ENCODE data around the gene APOM. TPM values are rescaled to one million over a fixed set of nuclear protein-coding genes. Genes with fewer than 3 reads are reported as not detected.

APOM gene
- polyA plus RNA-seq, 4 donors: 10.1 to 106 (median 83.8) TPM

GRCh38 chr6:31676322-31676903 lies 20.7 kb downstream of the APOM start:
- DNase-seq (ENCODE audit: low read depth in 4 of 4, low spot score in 3 of 4): no peak

GRCh38 chr6:31676904-31677303 lies 21.2 kb downstream of the APOM start:
- DNase-seq (ENCODE audit: low read depth in 4 of 4, low spot score in 3 of 4): no peak

DNA sequence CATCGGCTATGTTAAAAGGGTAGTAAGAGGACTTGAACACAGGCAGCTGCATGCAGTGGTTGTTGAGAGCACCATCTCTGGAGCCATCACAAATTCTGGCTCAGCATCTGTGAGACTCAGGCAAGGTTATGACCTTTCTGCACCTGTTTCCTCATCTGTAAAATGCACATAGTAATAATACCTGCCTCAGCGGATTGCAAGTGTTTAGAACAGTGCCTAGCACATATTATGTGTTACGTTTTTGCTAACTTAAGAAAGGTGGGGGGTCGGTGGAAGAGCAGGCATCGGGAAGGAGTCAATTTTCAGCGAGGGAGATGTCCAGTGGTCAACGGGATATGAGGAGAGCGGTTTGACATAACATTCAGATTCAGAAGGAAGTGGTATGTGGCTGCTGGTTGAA lies 22.3 kb downstream of the APOM start:
- DNase-seq (ENCODE audit: low read depth in 4 of 4, low spot score in 3 of 4): no peak

DNA sequence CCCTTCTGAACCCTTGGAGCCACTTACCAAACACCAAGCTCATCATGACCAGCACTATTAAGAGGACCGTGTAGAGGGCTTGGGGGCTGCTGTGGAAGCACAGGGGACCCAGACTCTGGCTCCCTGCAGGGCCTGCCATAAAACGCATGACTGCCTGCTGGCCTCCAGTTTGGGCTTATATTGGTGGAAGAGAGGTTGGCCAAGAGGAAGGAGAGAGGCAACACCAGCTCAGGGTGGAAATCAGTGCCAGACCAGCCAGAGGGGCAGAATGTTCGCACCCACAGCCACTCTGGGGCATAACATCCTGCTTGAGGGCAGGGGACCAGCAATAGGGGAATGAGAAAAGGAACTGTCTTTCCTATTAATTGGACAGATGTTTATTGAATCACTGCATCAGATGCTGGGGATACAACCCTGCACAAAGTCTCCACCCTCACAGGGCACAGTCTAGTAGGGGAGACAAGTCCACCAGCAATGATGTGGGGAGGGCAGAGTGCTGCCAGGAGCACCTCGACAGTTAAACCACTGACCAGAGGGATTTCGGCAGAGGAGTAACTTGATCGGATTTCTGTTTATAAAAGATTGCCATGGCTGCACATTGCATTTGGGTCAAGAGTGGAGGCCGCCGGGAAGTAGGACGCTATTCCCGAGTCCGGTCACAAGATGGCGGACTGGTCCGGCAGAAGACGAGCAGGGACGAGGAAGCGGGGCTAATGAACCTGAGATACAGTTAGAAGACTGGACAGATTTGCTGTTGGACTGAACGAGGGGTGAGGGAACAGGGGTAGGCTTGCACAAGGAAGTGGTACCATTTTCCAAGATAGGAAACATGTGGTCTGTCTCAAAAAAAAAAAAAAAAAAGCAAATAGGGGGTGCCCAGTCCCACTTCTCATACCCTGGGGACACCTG lies 24.8 kb downstream of the APOM start, which contains the start of gene LY6G5C:
LY6G5C (minus strand) TSS at position 842 of the 909 bp plus-strand sequence; CDS start at position 148, 694 bp downstream.
- peak in 2 of 4 donors; percentile 70 to 80 for DNase-seq (ENCODE audit: low read depth in 4 of 4, low spot score in 3 of 4)

DNA sequence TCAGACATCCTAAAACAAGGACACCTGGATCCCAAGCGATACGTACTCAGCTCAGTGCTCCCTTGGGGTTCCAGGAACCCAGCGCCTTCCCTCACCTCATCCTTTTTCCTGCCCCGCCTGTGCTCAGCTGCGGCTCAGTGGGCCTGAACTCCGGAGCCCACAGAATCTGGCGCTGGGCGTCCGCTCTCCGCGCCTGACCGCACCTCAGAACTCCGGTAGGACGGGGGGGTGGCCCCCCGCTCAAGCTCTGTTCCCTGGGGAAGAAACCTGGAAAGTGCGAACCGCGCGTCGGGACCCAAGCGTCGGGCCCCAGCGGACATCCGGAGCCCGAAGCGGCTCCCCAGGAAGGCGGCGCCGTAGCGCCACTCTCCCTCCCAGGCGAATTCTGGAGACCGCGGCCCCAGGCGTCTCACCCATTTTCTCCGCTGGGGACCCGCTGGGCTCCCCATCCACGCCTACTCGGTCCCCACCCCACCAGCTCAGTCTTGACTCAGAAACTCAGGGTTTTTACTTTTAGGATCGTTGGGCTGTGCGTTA lies 25.5 kb downstream of the APOM start:
- DNase-seq (ENCODE audit: low read depth in 4 of 4, low spot score in 3 of 4): no peak

DNA sequence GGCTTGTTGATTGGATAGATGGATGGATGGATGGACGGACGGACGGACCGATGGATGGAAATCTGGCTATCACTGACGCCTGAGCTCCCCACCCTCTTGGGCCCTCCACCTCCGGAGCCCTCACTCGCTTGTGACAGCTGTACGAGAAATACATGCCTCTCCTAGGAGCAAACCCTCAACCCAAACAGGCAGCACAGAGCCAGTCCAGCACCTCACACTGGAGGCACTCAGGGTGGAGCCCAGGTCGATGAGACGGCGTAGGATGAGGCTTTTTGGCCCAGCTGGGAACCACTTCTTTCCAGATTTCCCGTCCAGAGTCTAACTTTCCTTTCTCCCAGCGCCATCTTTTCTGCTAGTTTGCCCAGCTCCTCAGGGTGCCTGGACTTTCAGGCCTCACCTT lies 27.9 kb downstream of the APOM start:
- no peak for DNase-seq (ENCODE audit: low read depth in 4 of 4, low spot score in 3 of 4)

- no peak for DNase-seq (ENCODE audit: low read depth in 4 of 4, low spot score in 3 of 4)
These were observed 30.8 kb downstream of the APOM start for GRCh38 chr6:31686483-31686882.

GRCh38 chr6:31687321-31687720 lies 31.6 kb downstream of the APOM start:
- no peak for DNase-seq (ENCODE audit: low read depth in 4 of 4, low spot score in 3 of 4)

GRCh38 chr6:31687860-31688693 lies 32.4 kb downstream of the APOM start:
- DNase-seq (ENCODE audit: low read depth in 4 of 4, low spot score in 3 of 4): no peak

- no peak for DNase-seq (ENCODE audit: low read depth in 4 of 4, low spot score in 3 of 4)
These were observed 33.8 kb downstream of the APOM start for GRCh38 chr6:31689249-31690110.

GRCh38 chr6:31690231-31691077 lies 34.8 kb downstream of the APOM start:
- DNase-seq (ENCODE audit: low read depth in 4 of 4, low spot score in 3 of 4): no peak

GRCh38 chr6:31691078-31691463 lies 35.4 kb downstream of the APOM start:
- DNase-seq (ENCODE audit: low read depth in 4 of 4, low spot score in 3 of 4): no peak

DNA sequence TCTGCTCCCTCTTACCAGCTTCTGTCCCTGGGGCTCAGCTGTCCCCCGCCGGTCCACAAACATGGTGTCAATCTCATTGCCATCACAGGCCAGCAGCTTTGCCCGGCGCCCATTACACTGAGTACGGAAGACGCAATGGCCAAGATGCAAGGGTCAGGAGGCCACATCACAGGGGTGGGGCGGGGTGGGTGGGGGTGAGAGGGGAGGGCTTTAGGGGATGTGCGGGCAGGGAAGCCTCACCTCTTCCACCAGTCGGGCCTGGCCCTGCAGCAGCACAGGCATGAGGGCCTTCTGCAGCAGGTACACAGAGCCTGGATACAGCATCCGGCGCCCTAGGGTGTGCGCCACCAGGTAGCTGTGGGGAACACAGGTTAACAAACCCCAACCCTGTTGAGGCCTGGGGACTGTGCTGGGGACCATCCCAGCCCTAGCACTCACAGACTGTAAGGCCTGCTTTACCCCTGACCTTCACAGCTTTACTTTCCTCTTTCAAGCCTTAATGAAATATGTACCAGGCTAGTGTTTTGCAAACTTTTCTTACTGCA lies 35.9 kb downstream of the APOM start:
- no peak for DNase-seq (ENCODE audit: low read depth in 4 of 4, low spot score in 3 of 4)

DNA sequence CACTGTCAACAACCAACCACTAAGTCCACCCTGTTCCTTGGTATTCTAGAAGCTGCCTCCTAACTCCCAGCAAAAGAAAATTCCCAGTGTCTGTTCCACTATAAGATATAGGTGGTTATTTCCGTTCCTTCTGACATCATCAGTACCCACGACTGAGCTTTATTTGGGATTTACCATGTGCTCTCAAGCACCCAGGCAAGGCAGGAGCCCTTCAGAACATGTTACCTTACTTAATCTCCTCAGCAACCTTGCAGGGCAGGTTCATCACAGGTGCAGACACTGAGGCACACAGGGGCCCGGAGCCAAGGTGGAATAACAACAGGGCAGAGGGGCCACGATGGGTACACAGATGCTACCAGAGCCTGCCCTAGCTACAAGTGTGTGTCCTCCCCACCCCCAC lies 36.7 kb downstream of the APOM start:
- DNase-seq (ENCODE audit: low read depth in 4 of 4, low spot score in 3 of 4): no peak

DNA sequence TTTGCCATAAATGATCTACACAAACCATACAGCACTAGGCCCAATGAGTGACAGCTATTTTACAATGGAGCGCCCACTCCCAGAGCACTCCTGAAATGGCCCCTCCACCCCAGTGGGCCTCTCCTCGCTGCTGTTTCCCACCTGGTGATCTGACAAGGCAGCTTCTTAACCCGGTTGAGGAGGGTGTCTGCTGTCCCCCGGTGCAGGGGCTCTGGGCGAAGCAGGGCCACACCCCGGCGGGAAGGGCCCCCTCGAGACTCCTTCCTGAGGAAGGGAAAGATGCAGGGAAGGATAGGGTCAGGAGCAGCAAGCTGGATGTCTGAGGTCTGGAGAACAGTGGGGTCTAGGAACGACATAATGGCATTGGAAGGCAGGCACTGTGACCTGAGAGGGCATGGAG lies 37.2 kb downstream of the APOM start:
- DNase-seq (ENCODE audit: low read depth in 4 of 4, low spot score in 3 of 4): no peak

DNA sequence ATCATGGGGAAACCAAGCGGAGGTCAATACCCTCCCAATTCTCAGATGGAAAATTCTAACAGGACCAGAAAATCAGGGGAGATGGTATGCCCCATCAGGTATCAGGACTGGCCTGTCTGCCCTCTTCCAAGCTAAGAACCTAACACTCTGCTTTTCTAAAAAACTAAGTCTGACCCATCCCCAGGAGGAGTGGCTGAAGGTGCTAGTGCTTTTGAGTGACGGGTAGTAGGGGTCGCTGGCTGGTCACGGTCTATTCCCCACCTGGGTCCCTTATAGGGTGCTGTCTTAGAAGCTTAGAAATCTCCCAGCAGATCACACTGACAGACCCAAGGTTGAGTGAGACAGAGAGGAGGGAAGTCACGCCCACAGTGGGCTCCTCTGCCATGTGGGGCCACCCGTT lies 37.8 kb downstream of the APOM start:
- no peak for DNase-seq (ENCODE audit: low read depth in 4 of 4, low spot score in 3 of 4)

DNA sequence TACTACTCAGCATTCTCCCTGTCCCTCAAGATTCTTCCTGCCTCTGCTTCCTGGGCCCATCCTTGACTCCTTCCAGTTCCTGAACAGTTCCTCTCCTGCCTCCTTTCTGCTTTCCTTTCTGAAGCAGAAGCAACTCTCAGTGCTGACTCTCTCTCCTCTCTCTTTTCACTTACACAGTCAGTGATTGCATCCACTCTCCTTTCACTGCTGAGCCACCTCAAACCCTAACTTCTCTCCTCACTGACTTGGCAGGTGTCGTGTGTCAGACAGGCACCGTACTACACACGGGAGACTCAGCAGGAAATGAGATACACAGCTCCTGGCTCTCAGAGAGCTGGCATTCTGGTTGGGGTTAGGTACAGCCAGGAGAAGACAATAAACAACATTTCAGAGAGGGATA lies 41.9 kb downstream of the APOM start:
- DNase-seq (ENCODE audit: low read depth in 4 of 4, low spot score in 3 of 4): no peak

DNA sequence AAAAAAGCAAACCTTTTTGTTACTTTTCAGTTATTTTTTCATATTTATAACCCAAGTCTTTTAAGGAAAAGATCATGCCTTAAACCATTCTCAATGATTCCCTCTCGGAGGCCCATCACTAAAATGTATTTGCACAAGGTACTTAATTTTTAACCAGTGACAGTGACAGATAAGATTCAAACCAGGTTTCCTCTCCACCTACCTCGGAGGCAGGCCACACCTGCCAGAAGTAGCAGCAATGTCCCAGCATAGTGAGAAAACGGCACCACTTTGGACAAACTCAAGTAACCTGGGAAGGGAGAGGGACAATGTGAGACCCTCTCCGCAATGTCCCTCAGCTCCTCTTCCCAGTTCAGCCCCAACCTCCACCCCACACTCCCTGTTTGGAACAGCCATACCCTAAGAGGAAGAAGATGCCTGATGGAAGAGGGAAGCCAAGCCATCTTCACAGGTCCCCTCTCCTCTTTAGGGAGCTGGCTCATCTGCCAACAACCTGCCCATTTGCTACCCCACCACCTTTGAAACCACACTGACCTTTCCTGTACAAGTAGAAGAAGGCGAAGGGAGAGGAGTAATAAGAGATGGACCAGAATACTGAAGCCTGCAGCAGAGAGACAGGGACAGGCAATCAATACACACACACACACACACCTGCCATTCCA lies 45.2 kb downstream of the APOM start:
- DNase-seq (ENCODE audit: low read depth in 4 of 4, low spot score in 3 of 4): no peak

Data from left renal pelvis (tissue), 4 donors.